NCI-H1436 (cell line): ENCODE results near the gene FBL.
"Not testable (repeated sequence)": the region's sequence is repeated elsewhere in the genome, so short reads cannot be mapped to it uniquely, and the experiment has no call there.

ENCODE experiments used
- DNase-seq: peaks from one replicate; lab custom pipeline; 2025; lab: John Stamatoyannopoulos, UW

The FBL gene

DNA sequence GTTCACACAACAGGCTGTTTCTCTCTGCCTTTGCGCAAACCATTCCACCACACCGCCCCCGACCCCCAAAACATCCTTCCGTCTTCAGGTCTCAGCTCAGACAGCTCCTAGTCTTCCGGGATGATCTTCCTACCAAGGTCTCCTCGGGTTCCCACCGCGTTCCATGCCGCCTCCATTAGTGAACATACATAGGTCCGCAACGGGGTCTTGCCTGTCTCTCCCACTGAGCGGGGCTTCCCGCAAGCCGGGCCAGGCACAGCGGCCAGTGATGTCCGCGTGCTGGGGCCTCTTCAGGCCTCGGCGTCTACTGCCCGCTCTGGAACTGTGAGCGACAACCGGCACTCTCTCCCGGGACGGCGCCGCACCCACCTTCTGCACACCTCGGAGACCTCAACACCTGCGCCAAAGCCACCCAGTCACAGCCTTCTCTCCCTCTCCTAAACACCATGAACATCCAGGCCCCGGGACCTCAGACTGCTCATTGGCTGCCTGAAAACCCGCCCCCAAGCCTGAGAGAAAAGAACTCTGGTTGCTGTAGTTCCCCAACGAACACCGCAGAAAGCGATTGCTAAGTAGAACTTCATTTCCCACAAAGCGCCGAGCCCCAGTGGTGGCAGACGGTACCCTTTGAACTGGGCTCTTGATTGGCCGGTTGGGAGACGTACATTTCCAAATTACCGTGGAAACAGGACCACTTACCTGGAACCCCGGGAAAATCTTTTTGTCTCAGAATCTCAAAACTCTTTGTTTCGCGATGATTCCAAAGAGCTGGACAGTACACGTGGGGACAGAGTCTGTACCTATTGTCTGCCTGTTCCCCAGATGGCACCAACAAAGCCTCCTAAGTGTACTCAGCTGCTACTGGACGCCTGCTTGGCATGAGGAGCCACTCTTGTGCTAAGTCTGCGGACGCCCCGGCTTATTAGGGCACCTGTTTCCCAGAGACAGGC, 21.8 kb downstream of the FBL start:
- DNase-seq = peak; percentile 93

GRCh38 chr19:39823686-39824085, 22.5 kb downstream of the FBL start:
- DNase-seq = no peak

- DNase-seq = no peak
Observed at GRCh38 chr19:39820696-39821095, 25.5 kb downstream of the FBL start.

DNA sequence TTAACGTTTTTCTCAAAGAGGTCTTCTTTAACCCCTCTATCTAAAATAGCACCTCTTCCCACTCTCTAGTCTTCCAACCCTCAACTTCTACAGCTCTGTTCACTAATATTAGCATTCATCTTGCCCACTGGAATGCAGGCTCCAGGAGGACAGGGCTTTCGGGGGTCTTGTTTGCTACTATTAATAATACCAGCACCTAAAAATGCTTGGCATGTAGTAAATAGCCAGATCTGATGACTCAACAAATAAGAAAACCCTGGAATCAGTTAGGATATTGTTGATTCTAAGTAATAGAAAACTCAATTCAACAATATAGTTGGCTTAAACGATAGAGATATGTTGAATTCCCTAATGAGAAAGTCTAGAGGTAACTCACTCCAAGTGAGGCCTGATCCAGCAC, 26.4 kb downstream of the FBL start:
- no peak for DNase-seq

GRCh38 chr19:39818626-39819097, 27.5 kb downstream of the FBL start:
- DNase-seq = no peak

DNA sequence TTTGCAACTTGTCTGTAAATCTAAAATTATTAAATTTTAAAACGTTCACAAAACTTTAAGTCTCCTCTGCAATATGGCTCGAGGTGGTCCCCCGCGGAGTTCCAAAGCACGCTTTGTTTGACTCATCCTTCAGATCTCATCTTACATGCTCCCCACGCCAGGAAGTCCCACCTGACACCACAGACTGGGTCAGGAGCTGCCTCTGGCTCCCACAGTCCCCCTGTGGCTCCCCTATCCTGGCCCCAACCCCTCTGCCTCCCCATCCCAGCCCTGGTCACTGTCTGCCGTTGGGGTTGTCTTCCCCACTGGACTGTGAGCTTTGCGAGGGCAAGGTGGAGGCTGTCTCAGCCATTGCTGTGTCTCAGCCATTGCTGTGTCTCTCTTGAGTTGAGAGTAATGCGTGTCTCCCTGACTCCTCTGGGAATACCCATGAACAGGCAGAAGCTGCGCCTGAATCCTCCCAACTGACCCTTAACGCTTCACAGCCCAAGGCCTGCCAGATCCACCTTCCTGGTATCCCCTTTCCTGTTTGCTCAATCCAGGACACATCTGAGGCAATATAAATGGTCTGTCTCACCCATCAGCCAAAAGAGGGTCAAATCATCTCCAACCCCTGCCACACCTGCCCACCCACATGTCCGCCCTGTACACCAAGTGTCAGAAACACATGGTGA, 28.2 kb downstream of the FBL start:
- DNase-seq = no peak

DNA sequence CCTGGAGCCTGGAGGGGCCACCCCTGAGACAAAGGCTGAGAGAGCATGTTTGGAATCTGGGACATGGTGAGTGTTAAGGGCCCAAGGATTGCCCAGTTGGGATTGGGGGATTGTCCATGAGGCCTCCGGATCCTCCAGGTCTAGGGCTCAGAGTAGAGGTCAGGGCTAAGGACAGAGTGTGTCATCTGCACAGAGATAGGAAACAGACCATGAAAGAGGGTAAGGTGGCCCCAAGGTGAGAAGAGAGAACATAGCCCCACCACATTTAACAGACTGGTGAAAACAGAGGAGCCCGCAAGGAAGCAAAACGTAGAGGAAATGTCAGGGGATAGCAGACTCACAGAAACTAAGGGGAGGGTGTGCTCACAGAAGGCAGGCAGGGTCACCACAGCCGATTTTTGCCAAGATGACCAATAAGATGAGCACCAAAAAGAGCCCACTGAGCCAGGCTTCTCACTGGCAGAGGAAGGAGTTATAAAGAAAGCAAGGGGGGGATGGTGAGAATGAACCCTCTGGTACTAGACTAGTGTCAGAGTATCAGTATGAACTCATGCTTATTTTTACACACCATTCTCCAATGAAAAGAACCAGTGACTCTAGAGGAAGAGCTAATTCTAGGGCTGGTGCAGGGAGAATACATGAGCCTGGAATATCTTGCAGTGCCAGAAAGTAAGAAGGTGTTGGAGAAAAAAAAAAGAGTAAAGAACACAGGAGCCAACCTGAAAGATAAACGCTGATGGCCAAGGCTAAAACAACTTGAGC, 29.7 kb downstream of the FBL start:
- no peak for DNase-seq

DNA sequence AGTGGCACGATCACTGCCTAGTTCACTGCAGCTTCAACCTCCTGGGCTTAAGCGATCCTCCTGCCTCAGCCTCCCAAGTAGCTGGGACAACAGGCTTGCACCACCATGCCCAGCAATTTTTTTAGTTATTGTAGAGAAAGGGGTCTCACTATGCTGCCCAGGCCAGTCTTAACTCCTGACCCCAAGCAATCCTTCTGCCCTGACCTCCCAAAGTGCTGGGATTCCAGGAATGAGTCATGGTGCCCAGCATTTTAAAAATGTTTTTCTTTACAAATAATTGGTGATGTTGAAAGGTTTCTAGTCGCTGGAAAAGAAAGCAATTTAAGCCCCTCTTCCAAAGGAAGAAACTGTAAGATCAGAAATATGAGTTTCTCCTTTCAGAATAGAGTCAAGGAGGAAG, 31.6 kb downstream of the FBL start:
- no peak for DNase-seq

GRCh38 chr19:39814111-39814510, 32.1 kb downstream of the FBL start:
- DNase-seq = not testable (repeated sequence)

GRCh38 chr19:39813264-39813993, 32.8 kb downstream of the FBL start:
- no peak for DNase-seq

GRCh38 chr19:39811064-39811463, 35.1 kb downstream of the FBL start:
- DNase-seq = no peak

DNA sequence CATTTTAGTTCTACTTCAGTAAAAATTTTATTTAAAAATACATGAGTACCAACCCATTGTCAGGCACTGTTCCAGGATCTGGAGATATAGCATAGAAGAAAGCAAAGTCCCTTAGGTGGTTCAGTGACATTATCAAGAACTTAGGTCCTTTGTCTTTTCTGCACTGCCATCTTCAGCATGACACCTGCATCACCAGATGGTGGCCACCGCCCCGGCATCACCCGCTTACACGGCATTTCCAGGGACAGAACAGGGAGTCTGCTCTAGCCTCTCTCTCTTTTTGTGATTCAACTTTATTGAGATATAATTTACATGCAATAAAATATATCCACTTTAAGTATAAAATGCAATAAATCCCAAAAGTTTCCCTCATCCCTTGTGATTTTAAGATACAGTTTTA, 35.8 kb downstream of the FBL start:
- DNase-seq = no peak

DNA sequence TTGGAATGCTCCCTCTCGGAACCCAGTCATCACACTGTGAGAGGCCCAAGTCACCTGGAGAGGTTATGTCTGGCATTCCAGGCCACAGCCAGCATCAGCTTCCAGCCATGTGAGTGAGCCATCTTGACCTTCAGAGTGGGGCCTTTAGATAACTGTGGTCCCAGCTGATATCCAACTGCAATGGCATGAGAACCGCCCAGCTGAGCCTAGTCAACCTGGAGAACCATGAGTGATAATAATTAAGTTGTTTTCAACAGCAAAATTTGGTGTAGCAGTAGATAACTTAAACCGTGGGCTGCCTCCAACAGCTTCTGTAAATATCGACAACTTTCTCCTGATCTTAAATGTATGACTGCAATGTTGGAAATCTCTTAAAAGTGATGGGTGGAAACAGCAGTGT, 36.8 kb downstream of the FBL start:
- DNase-seq = no peak

GRCh38 chr19:39808688-39809087, 37.5 kb downstream of the FBL start:
- not testable (repeated sequence) for DNase-seq

DNA sequence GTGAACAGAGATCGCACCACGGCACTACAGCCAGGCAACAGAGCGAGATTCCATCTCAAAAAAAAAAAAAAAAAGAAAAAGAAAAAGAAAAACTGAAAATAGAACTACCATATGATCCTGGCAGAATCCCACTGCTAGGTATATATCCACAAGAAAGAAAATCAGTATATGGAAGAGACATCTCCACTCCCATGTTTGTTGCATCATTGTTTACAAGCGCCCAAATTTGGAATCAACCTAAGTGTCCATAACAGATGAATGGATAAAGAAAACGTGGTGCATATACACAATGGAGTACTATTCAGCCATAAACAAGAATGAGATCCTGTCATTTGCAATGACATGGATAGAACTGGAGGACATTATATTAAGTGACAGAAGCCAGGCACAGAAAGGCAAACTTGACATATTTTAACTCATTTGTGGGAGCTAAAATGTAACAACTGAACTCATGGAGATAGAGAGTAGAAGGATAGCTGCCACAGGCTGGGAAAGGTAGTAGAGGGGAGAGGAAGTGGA, 38.3 kb downstream of the FBL start:
- no peak for DNase-seq

- no peak for DNase-seq
Observed at GRCh38 chr19:39805104-39805503, 41.1 kb downstream of the FBL start.

- DNase-seq = no peak
Observed at GRCh38 chr19:39802958-39803357, 43.2 kb downstream of the FBL start.

DNA sequence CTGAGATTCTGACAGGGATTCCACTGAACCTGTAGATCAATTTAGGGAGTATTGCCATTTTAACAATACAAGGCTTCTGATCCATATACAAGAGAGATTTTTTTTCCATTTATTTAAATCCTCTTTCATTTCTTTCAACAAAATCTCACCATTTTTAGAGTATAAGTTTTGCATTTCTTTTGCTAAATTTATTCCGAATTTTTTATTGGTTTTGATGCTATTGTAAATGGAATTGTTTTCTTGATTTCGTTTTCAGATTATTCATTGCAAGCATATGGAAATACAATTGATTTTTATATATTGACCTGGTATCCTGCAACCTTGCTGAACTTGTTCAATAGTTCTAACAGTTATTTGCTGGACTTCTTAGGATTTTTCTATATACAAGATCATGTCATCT, 49.1 kb downstream of the FBL start:
- DNase-seq = no peak

GRCh38 chr19:39796000-39796498, 50.1 kb downstream of the FBL start:
- no peak for DNase-seq

DNA sequence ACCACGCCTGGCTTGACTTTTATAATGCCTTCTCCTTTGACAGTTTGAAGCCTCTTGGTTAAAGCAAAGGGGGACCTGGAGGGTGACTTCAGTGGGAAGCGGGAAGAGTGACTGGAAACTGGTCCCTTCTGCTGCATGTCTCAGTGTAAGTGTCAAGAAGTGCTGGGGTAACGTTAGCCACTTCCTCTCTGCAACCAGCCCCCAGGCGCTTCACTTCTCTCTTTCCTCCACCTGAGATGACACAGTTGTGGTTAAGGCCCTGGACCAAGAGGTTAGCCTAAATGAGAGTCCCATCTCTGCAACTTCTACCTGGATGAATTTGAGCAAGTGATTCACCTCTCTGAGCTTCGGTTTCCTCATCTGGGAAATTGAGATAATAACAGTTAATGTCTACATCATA, 51.2 kb downstream of the FBL start:
- no peak for DNase-seq

GRCh38 chr19:39792999-39793546, 53.1 kb downstream of the FBL start:
- peak; percentile 63 for DNase-seq
